RWPE2 (cell line): ENCODE data around the gene LIMK1.

Experiments used
- ATAC-seq: fragments of 200-7000 bp; cut with Tn5 transposase; 3 replicates; pipeline ENCODE4 v1.9.1; 2021; ENCODE audit warnings: low read depth
- DNase-seq: peaks from one replicate; pipeline ENCODE4 v3.0.0-alpha.2; 2020; ENCODE audit warnings: low spot score
- H3K27ac ChIP-seq: fragments of 450-650 bp; 2 replicates; pipeline ENCODE4 v1.5.1; 2017; ENCODE audit warnings: mild to moderate bottlenecking; ENCODE audit not compliant: poor library complexity, severe bottlenecking
- H3K27me3 ChIP-seq: fragments of 250-450 bp; sonication (Bioruptor Pico); 2 replicates; pipeline ENCODE4 v1.5.1; 2021; ENCODE audit warnings: mild to moderate bottlenecking, moderate library complexity; ENCODE audit not compliant: insufficient read depth, poor library complexity, severe bottlenecking
- H3K36me3 ChIP-seq: fragments of 250-450 bp; sonication (Bioruptor Pico); 2 replicates; pipeline ENCODE4 v1.5.1; 2020; ENCODE audit warnings: low read depth, mild to moderate bottlenecking, moderate library complexity
- H3K4me1 ChIP-seq: fragments of 250-450 bp; sonication (Bioruptor Pico); 2 replicates; pipeline ENCODE4 v1.5.1; 2021; ENCODE audit warnings: mild to moderate bottlenecking, moderate library complexity; ENCODE audit not compliant: insufficient read depth, poor library complexity, severe bottlenecking
- H3K4me3 ChIP-seq: fragments of 250-450 bp; sonication (Bioruptor Pico); 2 replicates; pipeline ENCODE4 v1.5.1; 2021; ENCODE audit warnings: mild to moderate bottlenecking, moderate library complexity; ENCODE audit not compliant: severe bottlenecking
- H3K9me3 ChIP-seq: fragments of 250-450 bp; sonication (Bioruptor Pico); 2 replicates; pipeline ENCODE4 v1.5.1; 2021; ENCODE audit warnings: mild to moderate bottlenecking, moderate library complexity; ENCODE audit not compliant: severe bottlenecking
- TF ChIP-seq, protein P1 (sequence below): fragments of 450-650 bp; IDR thresholded peaks from one replicate; pipeline ENCODE4 v1.5.1; 2017; ENCODE audit warnings: mild to moderate bottlenecking, moderate library complexity; ENCODE audit not compliant: poor library complexity, severe bottlenecking

Gene LIMK1

DNA sequence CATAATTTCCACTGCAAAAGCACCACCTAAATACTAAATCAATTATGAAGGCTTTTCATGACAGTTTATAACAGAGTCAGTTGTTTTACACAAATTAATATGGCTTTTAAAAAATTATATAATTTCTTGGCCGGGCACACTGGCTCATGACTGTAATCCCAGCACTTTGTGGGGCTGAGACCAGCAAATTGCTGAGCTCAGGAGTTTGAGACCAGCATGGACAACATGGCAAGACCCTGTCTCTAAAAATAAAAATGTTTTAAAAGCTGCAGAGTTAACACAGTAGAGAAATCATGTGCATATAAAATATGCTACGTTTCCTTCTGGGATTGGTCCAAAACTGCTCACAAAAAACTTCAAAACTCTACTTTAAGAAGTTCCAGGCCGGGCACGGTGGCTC lies 46.9 kb downstream of the LIMK1 start:
- TF ChIP-seq, protein P1, sequence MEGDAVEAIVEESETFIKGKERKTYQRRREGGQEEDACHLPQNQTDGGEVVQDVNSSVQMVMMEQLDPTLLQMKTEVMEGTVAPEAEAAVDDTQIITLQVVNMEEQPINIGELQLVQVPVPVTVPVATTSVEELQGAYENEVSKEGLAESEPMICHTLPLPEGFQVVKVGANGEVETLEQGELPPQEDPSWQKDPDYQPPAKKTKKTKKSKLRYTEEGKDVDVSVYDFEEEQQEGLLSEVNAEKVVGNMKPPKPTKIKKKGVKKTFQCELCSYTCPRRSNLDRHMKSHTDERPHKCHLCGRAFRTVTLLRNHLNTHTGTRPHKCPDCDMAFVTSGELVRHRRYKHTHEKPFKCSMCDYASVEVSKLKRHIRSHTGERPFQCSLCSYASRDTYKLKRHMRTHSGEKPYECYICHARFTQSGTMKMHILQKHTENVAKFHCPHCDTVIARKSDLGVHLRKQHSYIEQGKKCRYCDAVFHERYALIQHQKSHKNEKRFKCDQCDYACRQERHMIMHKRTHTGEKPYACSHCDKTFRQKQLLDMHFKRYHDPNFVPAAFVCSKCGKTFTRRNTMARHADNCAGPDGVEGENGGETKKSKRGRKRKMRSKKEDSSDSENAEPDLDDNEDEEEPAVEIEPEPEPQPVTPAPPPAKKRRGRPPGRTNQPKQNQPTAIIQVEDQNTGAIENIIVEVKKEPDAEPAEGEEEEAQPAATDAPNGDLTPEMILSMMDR: no peak

DNA sequence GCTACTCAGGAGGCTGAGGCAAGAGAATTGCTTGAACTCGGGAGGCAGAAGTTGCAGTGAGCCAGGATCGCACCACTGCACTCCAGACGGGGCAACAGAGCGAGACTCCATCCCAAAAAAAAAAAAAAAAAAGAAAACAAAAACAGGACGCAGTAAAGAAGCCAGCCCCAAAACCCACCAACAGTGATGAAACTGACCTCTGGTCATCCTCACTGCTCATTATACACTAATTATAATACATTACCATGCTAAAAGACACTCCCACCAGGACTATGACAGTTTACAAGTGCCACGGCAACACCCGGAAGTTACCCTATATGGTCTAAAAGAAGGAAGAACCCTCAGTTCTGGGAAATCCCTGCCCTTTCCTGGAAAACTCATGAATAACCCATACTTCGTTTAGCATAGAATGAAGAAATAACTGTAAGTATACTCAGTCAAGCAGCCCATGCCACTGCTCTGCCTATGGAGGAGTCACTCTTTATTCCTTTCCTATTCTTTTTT lies 50.6 kb downstream of the LIMK1 start:
- ATAC-seq: no peak
- peak overlapping the region; percentile 77 for H3K27ac ChIP-seq
- no peaks in the 10 kb centered on the region for H3K9me3 ChIP-seq

More for the DNA sequence above, 46.9 kb downstream of the LIMK1 start:
- no peaks in the 10 kb centered on the region for H3K9me3 ChIP-seq
- no peaks in the 10 kb centered on the region for H3K27me3 ChIP-seq
- H3K4me3 ChIP-seq: no peak overlapping the region
- no peak for ATAC-seq
- no peak for DNase-seq
- no peaks in the 10 kb centered on the region for H3K36me3 ChIP-seq
- no peak overlapping the region for H3K27ac ChIP-seq
- H3K4me1 ChIP-seq: peaks cover 12% of the 10 kb centered on the region

DNA sequence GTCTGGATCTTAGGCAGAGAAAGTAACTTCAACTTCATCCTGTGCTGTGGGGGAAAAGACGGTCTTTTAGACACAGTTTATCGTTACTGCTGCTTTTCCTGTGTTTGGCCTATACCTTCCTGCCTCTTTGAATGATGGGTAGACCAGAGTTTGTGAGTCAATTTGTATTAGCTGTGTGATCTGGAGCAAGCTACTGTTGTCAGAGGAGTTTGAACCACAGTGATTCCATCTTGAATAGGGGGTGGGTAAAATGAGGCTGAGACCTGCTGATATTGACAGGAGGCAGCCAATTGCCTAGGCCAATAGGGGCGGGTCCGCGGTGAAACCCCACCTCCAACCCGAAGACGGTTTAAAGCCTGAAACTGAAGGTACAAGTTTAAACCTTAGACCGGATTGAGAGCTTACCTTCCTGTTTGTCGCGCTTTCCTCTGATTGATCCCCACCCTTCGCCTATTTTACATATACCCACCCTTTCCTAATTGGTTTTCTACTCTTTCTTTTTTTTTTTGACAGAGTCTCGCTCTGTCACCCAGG lies 54.8 kb downstream of the LIMK1 start:
- Histone ChIP-seq H3K27ac (no peak overlapping the region), H3K4me3 (no peak overlapping the region), H3K36me3 (no peaks in the 10 kb centered on the region), H3K9me3 (no peaks in the 10 kb centered on the region), H3K27me3 (no peaks in the 10 kb centered on the region), H3K4me1 (peaks cover 22% of the 10 kb centered on the region)
- ATAC-seq (no peak), DNase-seq (no peak)
- TF ChIP-seq, protein P1: no peak

More for the DNA sequence above, 50.6 kb downstream of the LIMK1 start:
- Histone ChIP-seq H3K4me1 (peaks cover 12% of the 10 kb centered on the region), H3K27me3 (no peaks in the 10 kb centered on the region), H3K4me3 (no peak overlapping the region), H3K36me3 (no peaks in the 10 kb centered on the region)
- DNase-seq: no peak
- TF ChIP-seq, protein P1: no peak

DNA sequence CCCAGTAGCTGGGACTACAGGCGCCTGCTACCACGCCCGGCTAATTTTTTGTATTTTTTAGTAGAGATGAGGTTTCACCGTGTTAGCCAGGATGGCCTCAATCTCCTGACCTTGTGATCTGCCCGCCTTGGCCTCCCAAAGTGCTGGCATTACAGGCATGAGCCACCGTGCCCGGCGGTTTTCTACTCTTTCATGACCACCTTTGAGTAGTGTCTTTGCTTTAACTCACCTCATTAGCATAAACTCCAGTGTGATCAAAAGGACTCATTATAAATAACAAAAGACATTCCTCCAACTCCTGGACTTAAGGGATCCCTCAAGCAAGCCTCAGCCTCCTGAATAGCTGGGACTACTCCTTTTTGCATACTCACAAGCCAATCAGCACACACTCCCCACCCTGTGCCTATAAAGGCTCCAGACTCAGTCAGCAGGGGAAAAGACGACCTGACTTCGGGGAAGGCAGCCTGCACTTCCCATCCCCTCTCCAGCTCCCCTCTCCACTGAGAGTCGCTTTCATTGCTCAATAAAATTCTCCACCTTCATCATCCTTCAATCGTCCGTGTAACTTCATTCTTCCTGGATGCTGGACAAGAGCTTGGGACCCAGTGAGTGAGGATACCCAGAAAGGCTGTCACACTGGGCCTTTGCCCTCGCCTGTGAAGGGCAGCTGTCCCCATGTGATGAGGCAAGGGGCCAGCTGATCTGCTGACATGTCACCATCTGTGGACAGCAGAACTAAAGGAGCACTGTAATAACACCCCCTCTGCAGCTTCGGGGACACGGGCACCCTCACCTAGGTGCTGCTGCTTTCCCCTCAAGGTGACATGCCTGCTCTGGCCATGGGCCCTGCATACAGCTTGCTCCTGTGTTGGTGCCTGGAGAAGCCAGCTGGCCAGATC lies 55.6 kb downstream of the LIMK1 start:
- TF ChIP-seq, protein P1: no peak
- ATAC-seq (no peak), DNase-seq (no peak)
- Histone ChIP-seq H3K36me3 (no peaks in the 10 kb centered on the region), H3K27me3 (no peaks in the 10 kb centered on the region), H3K27ac (no peak overlapping the region), H3K9me3 (no peaks in the 10 kb centered on the region), H3K4me3 (no peak overlapping the region), H3K4me1 (peaks cover 18% of the 10 kb centered on the region)
